Muscle layer of duodenum (tissue), 2 donors: ENCODE results near the gene COPZ1.
A peak's percentile ranks its signal among the peaks of the same experiment; 100 is the strongest.

Experiments
- H3K27ac ChIP-seq: one replicate; pipeline ENCODE4 v1.7.0; 2013; ENCODE audit warnings: mild to moderate bottlenecking, low read length
- H3K27me3 ChIP-seq: one replicate; pipeline ENCODE4 v1.7.0; 2013; ENCODE audit warnings: low read depth, mild to moderate bottlenecking, control low read depth, low read length
- H3K36me3 ChIP-seq, 2 donors: one replicate each; pipeline ENCODE4 v1.7.0; 2013; ENCODE audit warnings: low read length in 2 of 2, control low read depth in 1 of 2, mild to moderate bottlenecking in 1 of 2; ENCODE audit not compliant: insufficient read depth in 2 of 2, control insufficient read depth in 1 of 2
- H3K4me1 ChIP-seq, 2 donors: one replicate each; pipeline ENCODE4 v1.7.0; 2013; ENCODE audit warnings: low read length in 2 of 2, mild to moderate bottlenecking in 2 of 2, control low read depth in 1 of 2, moderate library complexity in 1 of 2; ENCODE audit not compliant: insufficient read depth in 2 of 2, control insufficient read depth in 1 of 2
- H3K4me3 ChIP-seq, 2 donors: one replicate each; pipeline ENCODE4 v1.7.0; 2013; ENCODE audit warnings: low read length in 2 of 2, low read depth in 1 of 2, mild to moderate bottlenecking in 1 of 2
- H3K9me3 ChIP-seq, 2 donors: one replicate each; pipeline ENCODE4 v1.7.0; 2013; ENCODE audit warnings: low read length in 2 of 2, control low read depth in 1 of 2, mild to moderate bottlenecking in 1 of 2; ENCODE audit not compliant: control insufficient read depth in 1 of 2
- donor health status: healthy.

The COPZ1 gene

GRCh38 chr12:54355104-54355815, 30.3 kb downstream of the COPZ1 start:
- Histone ChIP-seq H3K27ac (peak overlapping the region; percentile 54), H3K4me1 (peaks cover 30 to 37% of the 10 kb centered on the region in 2 donors), H3K4me3 (no peak overlapping the region), H3K36me3 (peaks cover 11 to 13% of the 10 kb centered on the region in 2 donors), H3K27me3 (no peaks in the 10 kb centered on the region), H3K9me3 (no peaks in the 10 kb centered on the region)

- Histone ChIP-seq H3K9me3 (no peaks in the 10 kb centered on the region), H3K4me1 (peaks cover 30 to 41% of the 10 kb centered on the region in 2 donors), H3K36me3 (peaks cover under 1 to 4% of the 10 kb centered on the region in 2 donors), H3K4me3 (no peak overlapping the region), H3K27ac (peak overlapping the region; percentile 54), H3K27me3 (no peaks in the 10 kb centered on the region)
These were observed 31.3 kb downstream of the COPZ1 start for GRCh38 chr12:54356228-54356627.

- no peaks in the 10 kb centered on the region for H3K36me3 ChIP-seq
- no peaks in the 10 kb centered on the region for H3K27me3 ChIP-seq
- peaks cover 26 to 34% of the 10 kb centered on the region in 2 donors for H3K4me1 ChIP-seq
- H3K27ac ChIP-seq, result no peak overlapping the region
- no peaks in the 10 kb centered on the region for H3K9me3 ChIP-seq
- no peak overlapping the region for H3K4me3 ChIP-seq
These were observed 32.0 kb downstream of the COPZ1 start for GRCh38 chr12:54356951-54357356.

GRCh38 chr12:54357506-54358190, 32.7 kb downstream of the COPZ1 start:
- Histone ChIP-seq H3K36me3 (no peaks in the 10 kb centered on the region), H3K27me3 (no peaks in the 10 kb centered on the region), H3K4me3 (peak overlapping the region in 1 of 2 donors; percentile 77), H3K4me1 (peaks cover 21 to 27% of the 10 kb centered on the region in 2 donors), H3K27ac (no peak overlapping the region), H3K9me3 (no peaks in the 10 kb centered on the region)

GRCh38 chr12:54358191-54358944, 33.4 kb downstream of the COPZ1 start:
- Histone ChIP-seq H3K4me3 (peak overlapping the region; percentile 77 to 99), H3K36me3 (no peaks in the 10 kb centered on the region), H3K27me3 (no peaks in the 10 kb centered on the region), H3K4me1 (peaks cover 16 to 20% of the 10 kb centered on the region in 2 donors), H3K9me3 (no peaks in the 10 kb centered on the region), H3K27ac (peak overlapping the region; percentile 83)

GRCh38 chr12:54358945-54359761, 34.2 kb downstream of the COPZ1 start:
- H3K27me3 ChIP-seq, result no peaks in the 10 kb centered on the region

GRCh38 chr12:54359762-54360351, 34.9 kb downstream of the COPZ1 start:
- Histone ChIP-seq H3K4me1 (peaks cover 16% of the 10 kb centered on the region in 2 donors), H3K27ac (peak overlapping the region; percentile 83)

More at GRCh38 chr12:54358945-54359761, 34.2 kb downstream of the COPZ1 start:
- Histone ChIP-seq H3K9me3 (no peaks in the 10 kb centered on the region), H3K27ac (peak overlapping the region; percentile 83), H3K4me3 (peak overlapping the region; percentile 77 to 99), H3K36me3 (no peaks in the 10 kb centered on the region), H3K4me1 (peaks cover 16% of the 10 kb centered on the region in 2 donors)

GRCh38 chr12:54360717-54361456, 36.0 kb downstream of the COPZ1 start:
- Histone ChIP-seq H3K27ac (peak overlapping the region; percentile 83), H3K9me3 (no peaks in the 10 kb centered on the region)

More at GRCh38 chr12:54359762-54360351, 34.9 kb downstream of the COPZ1 start:
- H3K36me3 ChIP-seq, result no peaks in the 10 kb centered on the region
- H3K9me3 ChIP-seq, result no peaks in the 10 kb centered on the region
- no peaks in the 10 kb centered on the region for H3K27me3 ChIP-seq
- peak overlapping the region; percentile 77 to 99 for H3K4me3 ChIP-seq

GRCh38 chr12:54363047-54363446, 38.1 kb downstream of the COPZ1 start:
- no peaks in the 10 kb centered on the region for H3K27me3 ChIP-seq
- H3K4me3 ChIP-seq, result no peak overlapping the region
- no peaks in the 10 kb centered on the region for H3K9me3 ChIP-seq
- H3K27ac ChIP-seq, result no peak overlapping the region
- H3K36me3 ChIP-seq, result no peaks in the 10 kb centered on the region
- peaks cover 5 to 8% of the 10 kb centered on the region in 2 donors for H3K4me1 ChIP-seq

More at GRCh38 chr12:54360717-54361456, 36.0 kb downstream of the COPZ1 start:
- peaks cover 16% of the 10 kb centered on the region in 2 donors for H3K4me1 ChIP-seq
- no peaks in the 10 kb centered on the region for H3K36me3 ChIP-seq
- H3K27me3 ChIP-seq, result no peaks in the 10 kb centered on the region
- no peak overlapping the region for H3K4me3 ChIP-seq

- no peak overlapping the region for H3K4me3 ChIP-seq
- no peaks in the 10 kb centered on the region for H3K36me3 ChIP-seq
- H3K4me1 ChIP-seq, result peaks cover 3 to 10% of the 10 kb centered on the region in 2 donors
- no peaks in the 10 kb centered on the region for H3K27me3 ChIP-seq
- no peaks in the 10 kb centered on the region for H3K9me3 ChIP-seq
- H3K27ac ChIP-seq, result no peak overlapping the region
These were observed 38.7 kb downstream of the COPZ1 start for GRCh38 chr12:54363618-54364017.
